ENCODE results near the gene IRAK4.
A peak's percentile ranks its signal among the peaks of the same experiment; 100 is the strongest.
"Not testable (repeated sequence)": the region's sequence is repeated elsewhere in the genome, so short reads cannot be mapped to it uniquely, and the experiment has no call there.

Gene IRAK4

DNA sequence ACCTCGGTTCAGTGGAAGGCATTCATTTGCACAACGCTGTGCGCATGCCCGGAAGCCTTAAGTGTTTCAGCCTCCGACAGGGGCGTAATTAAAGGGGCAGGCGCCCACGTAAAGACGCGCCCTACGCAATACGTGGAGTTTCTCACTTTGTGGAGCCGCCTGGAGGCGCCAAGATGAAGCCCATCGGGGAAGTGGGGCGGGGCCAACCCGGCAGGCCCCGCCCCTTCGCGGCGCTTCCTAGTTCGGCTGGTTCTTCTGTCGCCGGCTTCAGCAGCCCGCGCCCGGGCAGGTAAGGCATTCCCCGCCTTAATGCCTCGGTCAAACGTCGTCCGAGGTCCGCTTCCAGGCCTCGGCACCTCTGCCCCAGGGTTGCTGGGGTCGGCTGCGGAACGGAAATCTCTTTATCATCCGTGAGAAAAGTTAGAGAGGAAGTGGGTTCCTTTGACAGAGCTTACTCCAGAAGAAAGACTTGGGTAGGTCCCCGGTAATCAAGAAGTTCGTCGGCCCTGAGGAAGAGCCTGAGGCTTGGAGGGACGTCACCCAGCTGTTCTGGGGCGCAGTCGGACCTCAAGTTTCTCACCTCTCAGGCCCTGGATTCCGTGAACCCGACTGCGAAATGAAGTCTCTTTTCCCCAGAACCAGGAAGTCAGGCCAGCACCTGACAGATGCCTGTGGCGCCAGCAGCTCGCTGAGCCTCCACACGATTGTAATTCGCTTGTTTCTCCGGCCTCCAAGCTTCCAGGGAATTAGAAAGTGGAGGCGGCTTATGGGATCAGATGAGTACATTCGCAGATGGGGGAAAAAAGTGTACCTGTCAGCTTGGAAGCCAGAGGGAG, at the start of gene IRAK4, which contains the start of gene PUS7L:
TSS of gene IRAK4 (plus strand) at position 224 of the 836 bp plus-strand sequence. CDS start 9,161 bp downstream, outside the sequence.
TSS of gene PUS7L (minus strand) at position 63 of the 836 bp plus-strand sequence. CDS start 3,545 bp downstream, outside the sequence.
- peak; percentile 95 for DNase-seq

- DNase-seq, result no peak
Observed at GRCh38 chr12:43711348-43711747, 47.4 kb upstream of the IRAK4 start.

DNA sequence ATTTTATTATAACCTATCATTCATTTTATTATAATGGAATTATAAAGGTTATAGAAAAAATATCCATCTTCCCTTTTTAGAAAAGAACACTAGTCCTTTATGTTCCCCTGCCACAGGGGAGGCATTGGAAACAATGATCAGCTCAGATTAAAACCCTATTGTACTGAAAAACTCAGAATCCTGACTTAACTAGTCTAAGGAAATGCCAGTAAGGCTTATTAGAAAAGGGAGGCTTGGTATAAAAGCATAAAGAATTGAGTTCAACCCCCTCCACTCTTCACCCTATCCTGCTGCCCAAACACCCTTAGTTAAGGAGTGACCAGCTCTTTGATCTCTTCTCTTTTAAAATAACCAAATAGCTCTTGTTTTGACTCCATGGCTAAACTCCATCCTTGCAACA, 36.1 kb upstream of the IRAK4 start:
- no peak for DNase-seq

DNA sequence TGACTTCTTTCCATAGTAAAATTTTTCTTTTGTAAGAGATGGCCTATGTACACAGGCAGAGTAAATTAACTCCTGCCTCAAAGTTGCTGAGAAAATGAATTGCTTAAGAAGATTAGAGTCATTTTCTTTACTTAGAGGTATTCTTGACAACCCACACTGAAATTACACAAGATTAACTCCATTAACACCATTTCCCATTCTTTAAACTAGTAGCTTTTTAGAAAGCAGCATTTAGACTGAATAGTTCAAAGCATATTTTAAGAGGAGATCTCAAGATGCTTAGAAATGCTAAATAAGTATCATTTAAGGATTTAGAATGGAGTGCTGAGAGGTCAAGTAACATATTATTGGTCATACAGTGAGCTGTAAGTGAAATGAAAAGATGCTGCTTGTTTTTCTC, 35.6 kb upstream of the IRAK4 start:
- DNase-seq, result no peak

DNA sequence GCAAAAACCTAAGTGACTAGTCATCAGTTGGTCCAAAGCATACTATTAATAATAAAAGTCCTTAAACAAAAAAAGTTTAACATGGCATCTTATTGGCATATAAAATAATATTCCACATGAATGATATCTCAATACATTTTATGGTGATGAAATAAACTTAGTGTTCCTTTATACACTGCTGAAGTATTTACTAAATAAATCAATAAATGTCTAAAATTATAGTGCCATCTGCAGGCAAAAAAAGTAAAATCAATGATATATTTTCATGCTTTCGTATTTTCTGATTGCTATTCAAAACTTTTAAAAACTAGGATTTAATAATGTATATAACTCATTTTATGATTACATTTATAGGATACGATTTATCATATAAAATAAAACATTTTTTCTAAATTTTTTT, 30.6 kb upstream of the IRAK4 start:
- DNase-seq, result no peak

GRCh38 chr12:43728698-43729097, 30.1 kb upstream of the IRAK4 start:
- no peak for DNase-seq

GRCh38 chr12:43730283-43730682, 28.5 kb upstream of the IRAK4 start:
- DNase-seq, result no peak

DNA sequence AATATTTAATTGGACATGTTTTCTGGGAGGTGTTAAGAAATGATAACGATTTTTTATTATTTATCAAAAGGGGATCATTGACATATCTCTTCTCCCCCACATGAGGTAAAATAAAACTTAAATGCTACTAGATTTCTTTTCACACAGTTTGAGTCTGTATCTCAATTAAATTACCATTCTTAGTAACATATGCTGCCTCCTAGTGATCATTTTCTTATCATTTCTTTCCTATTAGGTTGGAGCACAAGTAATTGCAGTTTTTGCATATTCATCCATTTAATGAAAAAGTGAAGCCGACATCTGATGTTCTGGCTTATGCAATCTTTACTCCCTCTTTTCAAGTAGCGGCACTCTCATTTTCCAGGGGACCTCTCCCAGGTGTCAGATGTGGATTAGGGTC, 25.1 kb upstream of the IRAK4 start:
- no peak for DNase-seq

DNA sequence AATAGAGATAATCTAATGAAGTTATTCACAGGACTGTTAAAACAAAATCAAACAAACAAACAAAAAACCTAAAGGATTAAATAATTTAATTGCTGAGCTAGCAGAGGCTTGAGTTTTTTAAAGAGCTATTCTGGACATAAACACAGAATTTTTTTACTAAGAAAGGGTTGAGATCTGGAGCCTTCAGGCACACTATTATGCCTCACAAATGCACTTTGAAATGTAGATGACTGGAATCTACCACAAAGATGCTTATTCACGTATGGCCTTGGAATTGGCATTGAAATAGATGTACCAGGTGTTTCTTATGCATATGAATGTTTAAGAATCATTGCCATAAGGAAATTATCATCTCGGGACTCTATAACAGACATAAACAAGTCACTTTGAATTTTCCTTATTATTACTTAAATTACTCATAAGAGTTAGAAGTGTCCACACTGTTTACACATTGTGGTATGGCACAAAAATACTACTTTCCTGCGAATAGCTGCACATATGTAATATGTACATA, 21.8 kb upstream of the IRAK4 start:
- DNase-seq, result no peak

DNA sequence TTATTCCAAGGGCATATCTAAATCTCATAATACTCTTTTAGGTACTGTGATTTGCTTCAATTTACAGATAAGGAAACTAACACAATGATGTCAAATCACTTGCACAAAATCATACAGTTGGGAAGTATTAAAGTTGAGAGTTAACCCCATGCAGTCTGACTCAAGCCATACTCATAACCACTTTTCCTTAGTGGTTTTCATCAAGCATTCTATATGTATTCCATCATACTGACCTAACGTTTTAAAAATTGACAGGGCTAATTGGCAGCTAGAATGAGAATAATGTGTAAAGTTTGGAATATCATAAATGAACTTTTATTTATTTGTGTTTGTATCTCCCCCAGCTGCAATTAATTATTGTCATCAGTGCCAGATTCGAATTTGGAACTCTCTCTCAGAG, 21.1 kb upstream of the IRAK4 start:
- DNase-seq, result no peak

- DNase-seq, result no peak
Observed at GRCh38 chr12:43740511-43741100, 18.1 kb upstream of the IRAK4 start.

DNA sequence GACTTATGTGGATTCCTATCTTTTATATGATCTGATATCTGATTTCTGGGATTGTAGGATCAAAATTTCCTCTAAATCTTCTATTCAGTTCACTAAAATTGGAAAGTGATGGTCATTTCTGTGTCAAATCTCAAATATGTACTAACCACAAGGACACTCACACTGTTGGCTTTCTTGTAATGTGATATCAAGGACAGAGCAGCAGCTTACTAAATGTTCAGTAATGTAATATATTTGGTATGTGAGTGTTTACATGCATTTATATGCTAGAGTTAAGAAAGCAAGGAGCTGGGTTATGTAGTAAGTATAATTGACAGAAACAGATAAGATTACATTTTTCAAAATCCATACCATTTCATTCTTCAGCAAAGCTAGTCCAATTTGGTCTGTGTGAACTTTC, 16.6 kb upstream of the IRAK4 start:
- DNase-seq, result no peak

DNA sequence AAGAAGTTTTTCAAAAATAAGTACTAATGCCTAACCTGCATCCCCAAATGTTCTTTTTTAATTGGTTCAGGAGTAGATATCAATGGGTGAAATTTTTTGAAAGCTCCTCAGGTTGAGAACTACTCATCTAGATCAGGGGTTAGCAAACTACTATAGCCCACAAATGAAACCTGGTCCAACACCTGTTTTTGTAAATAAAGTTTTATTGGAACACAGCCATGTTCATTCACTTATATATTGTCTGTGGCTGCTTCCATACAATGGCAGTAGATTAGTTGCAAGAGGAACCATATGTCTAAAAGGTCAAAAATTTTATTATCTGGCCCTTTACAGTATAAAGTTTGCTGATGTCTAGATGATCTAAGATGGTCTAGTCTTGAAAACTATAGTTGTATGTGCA, 13.9 kb upstream of the IRAK4 start:
- no peak for DNase-seq

DNA sequence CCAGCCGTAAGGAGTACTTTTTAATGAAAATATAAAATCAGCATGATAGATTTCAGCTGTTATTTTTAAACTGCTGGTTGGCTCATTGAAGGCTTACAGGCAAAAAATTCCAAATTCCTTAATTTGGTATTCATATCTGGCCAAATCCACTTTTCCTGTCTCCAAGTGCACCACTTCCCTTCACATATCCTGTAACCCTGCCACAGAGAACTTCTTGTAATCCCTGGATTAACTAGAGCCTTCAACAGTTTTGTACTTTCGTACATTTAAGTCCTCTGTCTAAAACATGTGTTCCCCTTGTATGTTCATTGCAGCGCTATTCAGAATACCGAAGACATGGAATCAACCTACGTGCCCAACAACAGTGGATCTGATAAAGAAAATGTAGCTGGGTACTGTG, 9.7 kb upstream of the IRAK4 start:
- DNase-seq, result no peak

DNA sequence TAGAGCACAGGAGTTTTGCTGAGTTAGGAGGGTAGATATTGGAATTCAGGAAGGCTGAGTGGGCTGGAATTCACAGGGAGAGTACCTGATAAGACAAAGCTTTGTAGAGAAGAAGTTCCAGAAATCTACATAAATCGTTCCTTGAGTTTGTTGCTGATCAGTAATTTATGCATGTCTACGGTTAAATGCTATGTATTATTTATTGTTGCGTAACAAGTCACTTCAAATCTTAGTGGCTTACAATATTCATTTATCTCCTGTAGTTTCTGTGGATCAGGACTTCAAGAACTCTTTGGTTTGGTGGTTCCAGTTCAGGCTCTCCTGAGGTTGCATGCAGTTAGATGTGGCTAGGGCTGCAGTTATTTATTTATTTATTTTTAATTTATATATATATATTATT, 7.9 kb upstream of the IRAK4 start:
- DNase-seq, result no peak

GRCh38 chr12:43751360-43751759, 7.4 kb upstream of the IRAK4 start:
- DNase-seq, result not testable (repeated sequence)

- no peak for DNase-seq
Observed at GRCh38 chr12:43754015-43754414, 4.7 kb upstream of the IRAK4 start.

- no peak for DNase-seq
Observed at GRCh38 chr12:43758247-43758727, 464 bp upstream of the IRAK4 start.

- no peak for DNase-seq
Observed at GRCh38 chr12:43760396-43760795, 1.6 kb downstream of the IRAK4 start.

GRCh38 chr12:43761500-43761899, 2.7 kb downstream of the IRAK4 start:
- no peak for DNase-seq

DNA sequence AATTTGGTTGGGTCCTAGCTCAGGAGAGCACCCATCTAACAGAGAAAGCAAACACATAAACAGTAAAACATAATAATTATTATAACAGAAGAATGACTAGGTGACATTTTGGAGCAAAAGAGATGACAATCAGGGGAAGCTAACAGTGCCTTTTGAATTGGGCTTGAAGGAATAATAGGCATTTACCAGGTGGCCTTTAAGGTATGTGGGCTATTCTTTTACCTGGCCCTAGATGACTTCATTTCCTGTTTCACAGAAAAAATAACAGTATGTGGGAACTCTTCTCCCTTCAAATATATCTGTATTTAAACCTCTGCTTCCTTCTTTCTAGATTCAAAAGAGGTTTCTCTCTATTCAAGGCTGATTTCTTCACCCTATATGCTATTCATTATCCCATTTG, 3.8 kb downstream of the IRAK4 start:
- DNase-seq, result no peak

DNA sequence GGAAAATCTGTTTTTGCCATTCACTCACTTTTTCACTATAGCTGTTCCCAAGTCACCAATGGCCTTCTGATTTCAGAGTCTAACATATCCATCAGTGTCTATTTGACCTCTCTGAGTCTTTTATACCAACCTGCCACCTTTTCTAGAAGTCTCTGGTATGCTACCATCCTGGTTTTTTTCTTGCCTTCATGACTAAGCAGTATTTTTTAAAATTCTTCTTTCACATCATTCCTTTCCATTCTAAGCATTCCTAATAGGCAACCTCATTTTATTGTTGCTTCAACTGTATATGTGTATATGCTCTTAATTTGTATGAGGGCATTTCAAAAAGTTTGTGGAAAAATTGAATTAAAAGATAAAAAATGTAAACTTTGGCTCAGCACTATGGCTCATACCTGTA, 5.0 kb downstream of the IRAK4 start:
- no peak for DNase-seq

DNA sequence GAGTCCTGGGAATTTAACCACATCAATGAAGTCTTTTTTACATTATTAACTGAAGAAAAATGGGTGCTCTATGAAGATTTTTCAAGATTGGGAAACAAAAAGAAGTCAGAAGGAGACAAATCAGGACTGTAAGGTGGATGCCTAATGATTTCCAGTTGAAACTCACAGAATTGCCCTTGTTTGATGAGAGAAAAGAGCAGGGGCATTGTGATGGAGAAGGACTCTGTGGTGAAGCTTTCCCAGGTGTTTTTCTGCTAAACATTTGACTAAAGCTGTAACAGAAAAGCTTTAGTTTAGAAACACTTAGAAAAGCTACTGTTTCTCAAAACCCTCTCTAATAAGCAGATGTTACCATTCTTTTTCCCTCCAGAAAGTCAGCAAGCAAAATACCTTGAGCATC, 5.8 kb downstream of the IRAK4 start:
- no peak for DNase-seq

DNA sequence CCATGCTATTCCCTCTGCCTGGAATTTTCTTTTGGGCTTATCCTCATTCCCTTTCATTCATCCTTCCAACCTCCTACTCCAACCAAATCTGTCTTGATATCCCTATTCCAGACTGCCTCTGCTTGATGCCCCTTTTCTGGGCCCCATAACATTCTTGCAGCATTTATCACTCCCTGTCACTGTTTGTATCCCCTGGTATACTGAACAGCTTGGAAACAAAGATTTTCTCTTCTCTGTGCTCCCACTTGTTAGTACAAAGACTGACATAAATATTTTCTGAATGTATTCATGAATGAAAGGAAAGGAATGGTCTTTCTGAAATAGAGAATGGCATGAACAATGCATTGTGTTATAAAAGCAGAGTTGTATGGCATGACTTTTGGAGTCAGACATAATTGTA, 7.5 kb downstream of the IRAK4 start:
- no peak for DNase-seq

Data from stimulated activated CD4-positive, alpha-beta T cell treated with anti-CD3 and anti-CD28 coated beads, Interleukin-1b, Interleukin-23, amount 100 ng/mL, for 48 hours (primary cell).